DMS79 treated with DMSO at 0.1 percent for 48 hours (cell line): ENCODE results near the gene LILRB3.
A peak's percentile ranks its signal among the peaks of the same experiment; 100 is the strongest.
"Not testable (repeated sequence)": the region's sequence is repeated elsewhere in the genome, so short reads cannot be mapped to it uniquely, and the experiment has no call there.

Experiments used
- DNase-seq: peaks from one replicate; lab custom pipeline; 2025; lab: John Stamatoyannopoulos, UW

Gene LILRB3

GRCh38 chr19:54189735-54190502, 32.9 kb downstream of the LILRB3 start:
- peak; percentile 99 for DNase-seq

DNA sequence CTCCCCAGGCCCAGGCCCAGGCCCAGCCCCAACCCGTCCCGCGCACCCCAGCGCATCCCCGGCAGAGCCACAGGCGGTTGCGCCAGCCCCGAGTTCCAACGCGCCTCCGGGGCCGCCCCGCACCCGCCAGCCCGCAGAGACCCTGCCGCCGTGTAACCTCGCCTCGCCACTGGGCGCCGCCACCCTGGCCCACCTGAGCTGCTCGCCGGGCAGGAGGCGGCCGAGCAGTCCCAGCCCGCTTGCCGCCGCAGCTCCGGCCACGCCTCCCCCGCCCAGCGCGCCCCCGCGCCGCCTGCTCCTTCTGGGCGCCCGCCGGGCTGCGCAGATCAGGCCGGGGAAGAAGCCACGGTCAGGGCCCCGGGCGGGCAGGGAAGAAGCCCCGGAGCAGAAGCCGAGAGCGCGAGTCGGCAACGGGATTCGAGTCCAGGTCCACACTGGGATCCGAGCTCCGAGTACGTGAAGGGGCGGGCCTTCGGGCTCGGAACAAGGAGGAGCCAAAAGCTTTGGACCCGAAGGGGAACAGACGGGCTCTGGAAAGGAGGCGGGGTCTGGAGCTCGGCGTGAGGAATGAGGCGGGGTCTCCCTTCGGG, 33.6 kb downstream of the LILRB3 start, which contains the start of gene MBOAT7:
MBOAT7 (minus strand) TSS at position 436 of the 590 bp plus-strand sequence. CDS start 1,072 bp downstream, outside the sequence.
- peak; percentile 68 for DNase-seq

GRCh38 chr19:54188215-54188871, 34.5 kb downstream of the LILRB3 start:
- no peak for DNase-seq

GRCh38 chr19:54186934-54187381, 35.8 kb downstream of the LILRB3 start:
- no peak for DNase-seq

GRCh38 chr19:54186351-54186750, 36.5 kb downstream of the LILRB3 start:
- no peak for DNase-seq

- no peak for DNase-seq
Observed at GRCh38 chr19:54183431-54183830, 39.4 kb downstream of the LILRB3 start.

- not testable (repeated sequence) for DNase-seq
Observed at GRCh38 chr19:54181894-54182293, 40.9 kb downstream of the LILRB3 start.

DNA sequence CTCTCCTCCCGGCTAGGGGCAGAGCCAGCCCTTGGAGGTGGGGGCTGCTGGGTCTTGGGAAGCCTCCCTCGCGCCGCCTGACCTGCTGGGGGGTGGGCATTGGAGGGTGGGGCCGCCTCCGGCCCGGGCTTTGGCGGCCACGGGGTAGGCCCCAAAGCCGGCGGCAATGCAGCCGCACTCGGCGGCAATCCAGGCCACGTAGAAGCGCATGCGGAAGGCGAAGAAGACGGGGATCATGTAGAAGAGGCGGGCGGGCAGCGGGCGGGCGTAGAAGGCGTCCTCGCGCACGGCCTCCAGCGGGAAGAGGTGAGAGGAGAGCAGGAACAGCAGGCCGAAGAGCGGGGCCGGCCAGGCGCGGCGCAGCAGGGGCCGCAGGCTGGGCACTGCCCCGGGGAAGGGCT, 42.1 kb downstream of the LILRB3 start:
- DNase-seq, result no peak

- DNase-seq, result no peak
Observed at GRCh38 chr19:54179921-54180461, 42.8 kb downstream of the LILRB3 start.

GRCh38 chr19:54179262-54179852, 43.5 kb downstream of the LILRB3 start:
- DNase-seq, result no peak

DNA sequence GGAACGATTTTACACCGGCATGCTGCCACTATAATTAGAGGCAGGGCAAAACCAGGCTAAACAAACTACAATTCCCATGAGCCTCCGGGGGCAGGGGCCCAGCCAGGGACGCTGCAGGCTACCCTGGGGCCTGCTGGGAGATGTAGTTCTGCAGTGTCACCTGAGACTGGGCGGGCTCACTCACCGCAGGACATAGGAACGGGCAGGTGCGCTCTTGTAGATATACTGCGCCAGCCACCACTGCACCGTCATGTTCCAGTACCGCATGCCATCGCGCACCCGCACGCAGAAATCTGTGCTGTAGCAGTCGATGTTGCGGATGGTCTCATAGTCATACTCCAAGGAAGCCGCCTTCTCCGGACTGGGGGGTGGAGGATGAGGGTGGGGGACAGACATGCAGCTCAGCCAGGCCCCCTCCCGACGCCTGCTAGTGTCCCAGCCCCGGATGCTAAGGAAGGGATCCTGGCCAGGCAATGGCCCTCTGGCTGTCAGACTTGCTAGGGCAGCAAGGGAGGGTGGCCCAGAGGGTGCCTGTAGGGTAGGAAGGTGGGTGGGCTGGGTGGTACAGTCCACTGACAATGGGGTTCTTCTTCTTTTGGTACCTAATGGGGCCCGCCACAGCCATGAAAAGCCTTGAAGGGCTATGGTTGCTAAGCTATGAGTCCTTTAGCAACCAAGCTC, 44.1 kb downstream of the LILRB3 start:
- DNase-seq, result no peak

DNA sequence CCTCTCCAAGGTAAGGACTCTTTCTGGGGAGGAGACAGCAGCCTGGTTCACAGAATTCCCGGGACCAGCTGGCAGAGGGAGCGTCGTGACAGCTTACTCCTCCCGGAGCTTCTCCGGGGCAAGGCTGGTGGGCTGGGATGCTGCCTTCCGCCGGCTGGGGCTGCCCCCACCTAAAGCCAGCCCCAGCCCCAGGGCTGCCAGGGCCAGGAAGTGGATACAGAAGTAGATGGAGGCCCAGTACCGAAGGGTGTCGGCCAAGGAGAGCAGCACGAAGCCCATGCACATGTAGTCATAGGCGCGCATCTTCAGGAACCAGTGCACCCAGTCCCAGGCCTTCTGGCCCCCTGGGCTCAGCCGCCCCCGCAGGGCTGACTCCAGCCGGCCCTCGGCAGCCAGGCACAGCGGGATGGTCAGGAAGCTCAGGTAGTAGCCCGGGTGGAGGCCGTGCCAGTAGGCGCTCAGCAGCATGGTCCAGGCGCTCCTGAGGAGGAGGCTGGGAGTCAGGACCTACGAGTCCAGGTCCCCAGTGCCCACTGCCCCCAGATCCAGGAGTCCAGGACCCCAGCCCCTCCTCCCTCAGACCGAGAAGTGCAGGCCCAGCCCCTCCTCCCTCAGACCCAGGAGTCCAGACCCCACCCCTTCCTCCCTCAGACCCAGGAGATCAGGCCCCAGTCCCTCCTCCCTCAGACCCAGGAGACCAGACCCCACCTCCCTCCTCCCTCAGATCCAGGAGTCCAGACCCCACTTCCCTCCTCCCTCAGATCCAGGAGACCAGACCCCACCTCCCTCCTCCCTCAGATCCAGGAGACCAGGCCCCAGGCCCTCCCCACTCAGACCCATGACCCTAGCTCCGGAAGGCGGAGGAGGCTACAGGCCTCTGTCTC, 48.6 kb downstream of the LILRB3 start:
- no peak for DNase-seq

DNA sequence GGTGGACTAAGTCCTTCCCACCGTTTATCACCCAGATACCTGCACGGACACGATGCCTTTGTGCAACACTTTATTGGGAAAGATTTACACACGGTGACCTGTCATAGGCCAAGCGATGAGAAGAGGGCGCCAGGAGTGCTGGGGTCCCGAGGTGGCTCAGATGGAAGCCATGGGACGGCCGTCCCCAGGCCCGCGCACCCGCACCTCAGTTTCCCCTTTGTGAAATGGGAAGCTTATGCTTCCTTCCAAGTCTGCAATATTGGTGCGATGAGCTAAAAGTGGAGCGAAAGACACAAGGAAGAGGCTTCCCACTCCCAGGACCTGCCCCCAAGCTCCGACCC, 49.5 kb downstream of the LILRB3 start:
- DNase-seq, result no peak

- peak; percentile 80 for DNase-seq
Observed at GRCh38 chr19:54172471-54173358, 50.1 kb downstream of the LILRB3 start, which contains the start of gene TMC4. Gene TMC4, minus strand, starts transcription at chr19:54173160. Its CDS starts 43 bp downstream, at chr19:54173117.

DNA sequence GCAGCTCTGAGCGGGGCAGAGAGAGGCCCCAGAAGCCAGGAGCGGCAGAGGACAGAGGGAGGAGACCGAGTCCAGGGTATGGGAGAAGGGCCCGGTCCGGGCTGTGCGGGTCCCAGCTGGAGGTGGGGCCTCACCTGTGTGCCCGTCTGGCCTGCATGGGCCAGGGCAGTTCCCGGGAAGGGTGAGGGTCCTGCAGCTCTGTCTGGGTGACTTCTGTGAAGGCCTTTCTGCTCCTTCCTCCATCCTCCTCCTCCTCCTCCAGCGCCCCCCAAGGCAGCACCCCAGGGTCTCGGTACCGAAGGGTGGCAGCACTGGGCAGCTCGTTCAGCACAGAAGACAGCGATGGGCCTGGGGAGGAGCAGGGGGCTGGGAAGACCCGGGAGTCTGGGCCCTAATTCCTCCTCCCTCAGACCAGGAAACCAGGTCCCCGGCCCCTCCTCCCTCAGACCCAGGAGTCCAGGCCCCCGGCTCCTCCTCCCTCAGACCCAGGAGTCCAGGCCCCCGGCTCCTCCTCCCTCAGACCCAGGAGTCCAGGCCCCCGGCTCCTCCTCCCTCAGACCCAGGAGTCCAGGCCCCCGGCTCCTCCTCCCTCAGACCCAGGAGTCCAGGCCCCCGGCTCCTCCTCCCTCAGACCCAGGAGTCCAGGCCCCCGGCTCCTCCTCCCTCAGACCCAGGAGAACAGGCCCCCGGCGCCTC, 50.9 kb downstream of the LILRB3 start:
- not testable (repeated sequence) for DNase-seq

DNA sequence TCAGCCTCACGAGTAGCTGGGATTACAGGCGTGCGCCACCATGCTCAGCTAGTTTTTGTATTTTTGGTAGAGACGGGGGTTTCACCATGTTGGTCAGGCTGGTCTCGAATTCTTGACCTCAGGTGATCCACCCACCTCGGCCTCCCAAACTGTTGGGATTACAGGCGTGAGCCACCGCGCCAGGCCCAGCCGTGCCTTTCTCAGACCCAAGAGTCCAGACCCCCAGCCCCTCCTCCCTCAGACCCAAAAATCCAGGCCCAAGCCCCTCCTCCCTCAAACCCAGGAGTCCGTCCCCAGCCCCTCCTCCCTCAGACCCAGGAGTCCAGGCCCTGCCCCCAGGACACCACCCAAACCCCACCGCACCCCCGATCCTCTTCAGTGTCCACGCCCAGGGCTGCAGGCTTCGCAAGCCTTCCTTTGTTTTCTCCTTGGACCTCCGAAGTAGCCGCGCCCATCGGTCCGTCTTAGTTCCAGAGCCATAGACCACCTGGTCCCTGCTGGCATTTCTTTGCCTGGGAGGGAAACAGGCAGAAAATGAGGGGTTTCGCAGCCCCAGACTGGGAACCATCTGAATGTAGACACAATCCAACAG, 53.6 kb downstream of the LILRB3 start:
- DNase-seq, result no peak

GRCh38 chr19:54168174-54168917, 54.5 kb downstream of the LILRB3 start:
- DNase-seq, result peak; percentile 66
